HG03457 (cell line): ENCODE data around the gene MYO1E.
"Not testable (repeated sequence)": the region's sequence is repeated elsewhere in the genome, so short reads cannot be mapped to it uniquely, and the experiment has no call there.

Experiments
- ATAC-seq: cut with Tn5 transposase; IDR thresholded peaks from one replicate; pipeline ENCODE4 v1.9.1; 2021; ENCODE audit warnings: moderate number of reproducible peaks; ENCODE audit not compliant: unreplicated experiment

The MYO1E gene

GRCh38 chr15:59172289-59172901, 200.3 kb downstream of the MYO1E start:
- ATAC-seq, result no peak

- ATAC-seq, result no peak
Measured at GRCh38 chr15:59171067-59171397, 201.6 kb downstream of the MYO1E start.

- no peak for ATAC-seq
Measured at GRCh38 chr15:59170295-59171066, 202.2 kb downstream of the MYO1E start.

- no peak for ATAC-seq
Measured at GRCh38 chr15:59169251-59169708, 203.4 kb downstream of the MYO1E start.

- ATAC-seq, result no peak
Measured at GRCh38 chr15:59168536-59168935, 204.1 kb downstream of the MYO1E start.

GRCh38 chr15:59166601-59167265, 205.9 kb downstream of the MYO1E start:
- ATAC-seq, result no peak

GRCh38 chr15:59166166-59166565, 206.5 kb downstream of the MYO1E start:
- ATAC-seq, result no peak

- no peak for ATAC-seq
Measured at GRCh38 chr15:59165726-59166125, 206.9 kb downstream of the MYO1E start.

- not testable (repeated sequence) for ATAC-seq
Measured at GRCh38 chr15:59162080-59162479, 210.6 kb downstream of the MYO1E start.

GRCh38 chr15:59160880-59161593, 211.6 kb downstream of the MYO1E start:
- no peak for ATAC-seq

GRCh38 chr15:59159210-59159609, 213.5 kb downstream of the MYO1E start:
- ATAC-seq, result no peak

GRCh38 chr15:59158701-59159034, 214.0 kb downstream of the MYO1E start:
- no peak for ATAC-seq

GRCh38 chr15:59157840-59158700, 214.6 kb downstream of the MYO1E start:
- ATAC-seq, result no peak

- ATAC-seq, result no peak
Measured at GRCh38 chr15:59157396-59157795, 215.3 kb downstream of the MYO1E start.

GRCh38 chr15:59155431-59155830, 217.2 kb downstream of the MYO1E start:
- ATAC-seq, result no peak

GRCh38 chr15:59154243-59154642, 218.4 kb downstream of the MYO1E start:
- ATAC-seq, result no peak

GRCh38 chr15:59153466-59153865, 219.2 kb downstream of the MYO1E start:
- ATAC-seq, result no peak

- no peak for ATAC-seq
Measured at GRCh38 chr15:59152694-59153450, 219.8 kb downstream of the MYO1E start.

- no peak for ATAC-seq
Measured at GRCh38 chr15:59150185-59150584, 222.5 kb downstream of the MYO1E start.
